Hepatocyte (in vitro differentiated cells): ENCODE results near the gene OSBPL7.

Source experiments
- EZH2 ChIP-seq: fragments of 200-600 bp; sonication (generic); IDR thresholded peaks from 2 replicates; pipeline ENCODE4 v1.6.1; 2016; ENCODE audit warnings: antibody characterized with exemption, mild to moderate bottlenecking, borderline replicate concordance
- EZH2phosphoT487 ChIP-seq: fragments of 200-600 bp; sonication (generic); IDR thresholded peaks from one replicate; pipeline ENCODE4 v1.6.1; 2018; ENCODE audit warnings: antibody characterized with exemption, mild to moderate bottlenecking, low read depth, moderate library complexity; ENCODE audit not compliant: unreplicated experiment, severe bottlenecking
- TF ChIP-seq, protein P1 (sequence below): fragments of 200-600 bp; sonication (generic); IDR thresholded peaks from 2 replicates; pipeline ENCODE4 v1.5.1; 2016; ENCODE audit warnings: antibody characterized with exemption, mild to moderate bottlenecking; ENCODE audit not compliant: poor library complexity

DNA sequence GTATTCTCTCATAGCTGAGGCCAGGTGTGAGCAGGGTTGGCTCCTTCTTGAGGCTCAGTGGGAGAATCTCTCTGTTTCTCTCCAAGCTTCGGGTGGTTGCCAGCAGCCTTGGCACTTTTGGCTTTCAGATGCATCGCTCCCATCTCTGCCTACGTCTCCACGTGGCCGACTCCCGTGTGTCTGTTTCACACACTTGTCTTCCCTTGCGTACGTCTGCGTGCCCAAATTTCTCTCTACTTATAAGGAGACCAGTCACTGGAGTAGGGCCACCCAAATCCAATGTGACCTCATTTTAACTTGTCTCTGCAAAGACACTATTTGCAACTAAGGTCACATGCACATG lies 14.7 kb downstream of the OSBPL7 start:
- TF ChIP-seq, protein P1, sequence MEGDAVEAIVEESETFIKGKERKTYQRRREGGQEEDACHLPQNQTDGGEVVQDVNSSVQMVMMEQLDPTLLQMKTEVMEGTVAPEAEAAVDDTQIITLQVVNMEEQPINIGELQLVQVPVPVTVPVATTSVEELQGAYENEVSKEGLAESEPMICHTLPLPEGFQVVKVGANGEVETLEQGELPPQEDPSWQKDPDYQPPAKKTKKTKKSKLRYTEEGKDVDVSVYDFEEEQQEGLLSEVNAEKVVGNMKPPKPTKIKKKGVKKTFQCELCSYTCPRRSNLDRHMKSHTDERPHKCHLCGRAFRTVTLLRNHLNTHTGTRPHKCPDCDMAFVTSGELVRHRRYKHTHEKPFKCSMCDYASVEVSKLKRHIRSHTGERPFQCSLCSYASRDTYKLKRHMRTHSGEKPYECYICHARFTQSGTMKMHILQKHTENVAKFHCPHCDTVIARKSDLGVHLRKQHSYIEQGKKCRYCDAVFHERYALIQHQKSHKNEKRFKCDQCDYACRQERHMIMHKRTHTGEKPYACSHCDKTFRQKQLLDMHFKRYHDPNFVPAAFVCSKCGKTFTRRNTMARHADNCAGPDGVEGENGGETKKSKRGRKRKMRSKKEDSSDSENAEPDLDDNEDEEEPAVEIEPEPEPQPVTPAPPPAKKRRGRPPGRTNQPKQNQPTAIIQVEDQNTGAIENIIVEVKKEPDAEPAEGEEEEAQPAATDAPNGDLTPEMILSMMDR = no peak
- TF ChIP-seq EZH2 = no peak
- no peak for TF ChIP-seq EZH2phosphoT487
